ENCODE data around the gene HTR3D.
"Not testable (repeated sequence)": the region's sequence is repeated elsewhere in the genome, so short reads cannot be mapped to it uniquely, and the experiment has no call there.

- TF ChIP-seq MAX (CRISPR knock-in tag; IDR thresholded peaks at IDR 0.05); CTCF (IDR thresholded peaks at IDR 0.05); FOXK1 (CRISPR knock-in tag; IDR thresholded peaks at IDR 0.05); GABPB1 (CRISPR knock-in tag; IDR thresholded peaks at IDR 0.05); IRF1 (CRISPR knock-in tag; IDR thresholded peaks at IDR 0.05): not testable (repeated sequence)
These were observed 6.3 kb upstream of the HTR3D start for GRCh38 chr3:184025256-184025655.

All from WTC11 (cell line).